Measurements from ENCODE around the gene FOLR3.
A peak's percentile ranks its signal among the peaks of the same experiment; 100 is the strongest.
"Not testable (repeated sequence)": the region's sequence is repeated elsewhere in the genome, so short reads cannot be mapped to it uniquely, and the experiment has no call there.

The FOLR3 gene

DNA sequence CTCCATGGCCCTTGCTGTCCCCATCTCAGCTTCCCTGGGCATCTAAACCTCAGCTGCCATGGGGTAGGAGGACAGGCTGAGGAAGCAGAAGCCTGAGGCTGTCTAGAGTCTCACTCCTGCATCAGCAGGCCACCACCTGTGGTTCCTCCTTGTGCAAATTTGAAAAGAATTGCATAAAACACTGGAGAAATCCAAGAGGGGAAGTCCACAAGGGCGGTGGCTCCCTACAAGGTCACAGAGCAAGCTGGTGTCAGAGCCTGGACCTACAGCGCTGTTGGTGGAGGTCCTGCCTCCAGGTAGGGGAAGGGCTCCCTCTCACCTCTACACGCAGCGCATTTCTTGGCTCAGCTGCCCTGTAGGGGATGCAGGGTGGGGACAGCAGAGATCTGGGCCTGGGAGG is at the start of gene FOLR3:
Gene FOLR3 (plus strand): TSS at position 253 of the 400 bp plus-strand sequence. CDS start 228 bp downstream, outside the sequence.
- not testable (repeated sequence) for DNase-seq

DNA sequence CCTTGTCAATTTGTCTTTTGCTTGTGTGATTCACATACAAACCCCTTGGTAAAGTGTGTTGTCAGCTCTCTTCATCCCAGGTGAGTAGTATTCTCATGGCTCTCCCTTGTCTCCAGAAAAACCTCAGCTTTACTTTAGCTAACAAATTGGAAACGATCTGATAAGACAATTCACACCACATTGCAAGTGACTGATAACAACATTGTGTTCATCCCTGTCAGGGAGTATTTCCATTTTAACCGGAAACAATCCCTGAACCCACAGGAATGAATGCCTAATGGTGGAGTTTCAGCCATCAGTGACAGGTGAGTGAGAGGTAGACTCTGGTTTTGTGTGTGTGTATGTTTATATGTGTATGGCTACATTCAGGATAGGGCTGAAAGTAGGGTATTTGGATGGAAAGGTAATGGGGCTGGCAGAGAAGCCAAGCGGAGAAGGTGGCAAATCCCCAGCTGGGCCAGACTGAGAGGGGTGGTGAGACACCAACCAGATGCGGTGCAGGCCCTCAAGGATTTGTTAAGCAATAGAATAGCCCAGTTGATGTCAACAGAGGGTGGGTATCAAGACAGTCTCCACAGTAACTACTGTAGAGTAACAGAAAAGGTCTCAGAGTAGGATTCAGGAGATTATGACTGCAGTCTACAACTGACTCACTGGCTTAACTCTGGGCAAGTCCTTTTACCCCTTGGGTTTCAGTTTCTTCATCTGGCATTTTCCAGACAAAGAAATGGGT is 47.3 kb upstream of the FOLR3 start:
- DNase-seq = no peak

DNA sequence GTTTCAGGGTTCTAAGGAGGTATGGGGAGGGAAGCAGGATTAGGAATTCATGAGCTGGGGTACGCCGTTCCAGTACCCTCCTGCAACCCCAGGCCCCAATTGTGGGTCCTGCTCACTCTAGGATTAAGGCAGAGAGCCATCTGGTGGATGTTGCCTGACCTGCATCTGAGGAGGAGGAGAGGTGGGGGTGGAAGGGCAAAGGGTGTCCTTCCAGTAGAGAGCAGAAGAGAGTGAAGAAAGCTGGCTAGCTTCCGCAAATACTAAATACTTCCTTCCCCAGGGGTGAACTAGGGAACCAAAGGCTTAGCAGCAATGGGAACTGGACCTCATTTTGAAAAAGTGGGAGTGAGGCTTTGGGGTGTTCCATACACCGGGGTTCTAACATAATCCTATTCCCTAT is 44.2 kb upstream of the FOLR3 start:
- peak; percentile 69 for DNase-seq

DNA sequence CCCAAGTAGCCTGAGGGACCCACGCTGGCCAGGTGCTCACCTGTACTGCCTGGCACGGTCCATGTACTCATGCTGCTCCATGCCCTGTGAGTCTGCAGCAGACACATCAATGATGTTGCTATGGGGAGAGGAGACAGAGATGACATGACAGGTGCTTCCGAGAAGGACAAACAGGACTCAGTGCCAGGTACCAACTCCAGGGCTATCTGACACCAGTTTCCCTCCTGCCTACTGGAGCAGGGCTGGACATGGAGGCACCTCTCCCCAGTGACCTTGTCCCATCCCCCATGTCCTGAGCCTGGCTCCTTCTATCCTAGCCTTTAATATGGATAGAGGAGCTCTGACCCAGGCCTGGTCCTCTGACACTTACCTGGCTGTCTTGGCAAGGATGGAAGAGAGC is 36.8 kb upstream of the FOLR3 start:
- DNase-seq = no peak

DNA sequence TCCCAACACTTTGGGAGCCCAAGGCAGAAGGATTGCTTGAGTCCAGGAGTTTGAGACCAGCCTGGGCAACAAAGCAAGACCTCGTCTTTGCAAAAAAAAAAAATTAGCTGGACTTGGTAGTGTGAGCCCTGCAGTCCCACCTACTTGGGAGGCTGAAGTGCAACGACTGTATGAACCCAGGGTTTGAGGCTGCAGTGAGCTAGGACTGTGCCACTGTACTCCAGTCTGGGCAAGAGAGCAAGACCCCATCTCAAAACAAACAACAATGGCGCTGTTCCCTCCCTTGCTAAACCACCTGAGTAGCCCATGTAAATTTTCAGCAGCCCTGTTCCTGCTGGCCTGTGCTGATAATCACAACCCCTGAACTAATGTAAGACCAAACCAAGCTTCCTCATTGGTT is 35.5 kb upstream of the FOLR3 start:
- DNase-seq = no peak

DNA sequence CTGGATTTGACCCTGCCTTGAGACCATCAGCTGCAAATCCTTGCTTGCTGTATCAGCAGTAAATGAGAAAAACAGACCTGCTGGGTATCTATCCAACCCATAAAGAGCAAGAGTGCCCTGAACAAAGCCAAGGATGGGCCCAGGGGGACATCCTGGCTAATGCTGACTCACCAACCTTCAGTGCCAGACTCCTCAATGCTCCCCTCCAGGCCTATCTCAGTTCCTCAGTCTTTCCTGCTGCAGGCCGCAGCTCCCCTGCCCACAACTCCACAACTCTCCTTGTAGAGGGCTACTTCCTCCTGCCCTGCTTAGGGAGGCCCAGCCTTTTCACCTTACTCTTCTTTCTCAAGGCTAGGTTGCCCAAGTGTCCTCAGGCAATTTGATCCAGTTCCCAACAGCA is 35.1 kb upstream of the FOLR3 start:
- no peak for DNase-seq

DNA sequence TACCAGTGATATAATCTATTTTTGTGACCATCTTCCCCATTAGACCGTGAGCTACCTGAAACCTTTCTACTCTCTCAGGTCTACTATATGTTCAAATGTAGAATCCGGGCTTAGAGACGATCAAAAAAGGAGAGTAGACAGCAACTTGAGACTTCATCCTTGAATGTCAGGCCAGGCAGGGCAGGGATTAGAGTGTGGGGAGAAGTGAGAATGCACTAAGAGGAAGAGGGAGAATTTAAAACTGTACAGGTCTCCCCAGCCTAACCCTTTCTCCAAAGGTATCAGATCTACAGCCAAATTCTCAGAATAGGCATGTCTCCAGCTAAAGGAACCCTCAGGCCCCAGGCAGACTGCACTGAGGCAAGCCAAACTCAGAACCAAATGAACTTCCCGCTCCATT is 33.4 kb upstream of the FOLR3 start:
- no peak for DNase-seq

DNA sequence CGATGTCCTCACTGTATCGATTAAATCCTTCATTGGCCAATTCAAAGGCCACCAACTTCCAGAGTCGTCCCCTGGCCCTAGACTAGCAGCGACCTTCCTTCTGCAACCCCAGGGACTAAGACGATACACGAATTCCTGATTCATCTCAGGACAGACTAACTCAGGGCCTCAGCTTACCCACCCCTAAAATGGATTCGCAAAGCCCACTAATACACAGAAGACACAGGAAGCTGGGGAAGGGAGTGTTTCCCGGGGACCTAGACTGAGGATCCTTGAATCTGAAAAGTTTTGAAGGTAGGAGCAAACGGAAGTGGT is 32.9 kb upstream of the FOLR3 start:
- DNase-seq = no peak

DNA sequence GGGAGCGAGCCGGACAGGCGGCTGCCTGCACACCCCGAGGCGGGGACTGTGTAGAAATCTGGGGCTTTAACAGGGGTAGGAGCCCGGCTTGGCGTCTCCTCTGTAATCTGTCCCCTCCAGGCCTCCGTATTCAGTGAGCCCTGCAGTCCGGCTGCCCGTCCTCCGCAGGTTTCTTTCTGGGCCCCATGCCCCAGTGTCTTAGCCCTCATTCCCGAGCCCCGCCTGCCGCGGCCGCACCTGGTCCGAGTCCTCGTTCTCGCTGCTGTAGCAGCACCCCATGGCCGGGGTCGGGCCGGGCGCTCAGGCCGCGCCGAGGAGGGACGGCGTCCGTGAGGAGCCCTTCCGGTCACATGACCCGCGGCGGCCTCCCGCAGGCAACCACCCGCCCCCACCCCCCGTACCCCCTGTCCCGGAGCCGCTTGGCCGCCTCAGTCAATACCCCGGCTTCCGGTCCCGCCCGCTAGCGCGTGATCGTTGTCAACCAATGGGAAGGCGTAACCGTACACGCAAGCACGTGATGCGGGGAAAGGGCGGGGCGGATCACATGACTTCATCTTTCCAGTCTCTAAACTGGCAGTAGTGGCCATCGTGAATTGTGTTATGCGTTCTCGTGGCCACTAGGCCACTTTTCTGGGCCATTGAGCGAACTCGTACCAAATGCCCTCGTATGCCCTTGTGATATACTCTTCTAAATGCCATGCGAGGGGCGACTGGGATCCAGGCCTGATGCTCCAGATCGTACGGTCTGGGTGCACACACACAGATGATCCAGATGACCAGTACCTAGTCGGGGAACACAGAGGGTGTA is 32.4 kb upstream of the FOLR3 start, which contains the start of gene LAMTOR1:
Gene LAMTOR1 (minus strand): TSS at position 352 of the 808 bp plus-strand sequence. CDS start 73 bp downstream, at position 279.
- peak; percentile 98 for DNase-seq

DNA sequence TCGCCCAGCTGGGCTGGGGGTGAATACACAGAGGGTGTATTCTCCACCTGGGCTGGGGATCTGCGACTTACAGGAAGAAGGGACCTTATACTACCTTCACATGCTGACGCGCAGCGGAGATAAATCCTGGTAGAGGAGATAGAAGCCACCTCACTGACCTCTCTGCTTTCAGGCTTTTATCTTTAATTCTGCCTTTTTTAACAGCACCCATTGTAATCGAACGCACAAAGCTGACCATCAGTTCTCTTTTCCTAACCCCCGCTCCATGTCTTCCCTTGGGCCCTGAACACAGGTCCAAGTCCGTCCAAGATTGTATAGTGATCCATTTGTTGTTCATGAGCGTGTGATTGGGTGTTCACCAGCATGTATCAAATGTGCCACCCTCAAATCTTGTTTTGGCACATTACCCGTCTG is 31.8 kb upstream of the FOLR3 start:
- no peak for DNase-seq

DNA sequence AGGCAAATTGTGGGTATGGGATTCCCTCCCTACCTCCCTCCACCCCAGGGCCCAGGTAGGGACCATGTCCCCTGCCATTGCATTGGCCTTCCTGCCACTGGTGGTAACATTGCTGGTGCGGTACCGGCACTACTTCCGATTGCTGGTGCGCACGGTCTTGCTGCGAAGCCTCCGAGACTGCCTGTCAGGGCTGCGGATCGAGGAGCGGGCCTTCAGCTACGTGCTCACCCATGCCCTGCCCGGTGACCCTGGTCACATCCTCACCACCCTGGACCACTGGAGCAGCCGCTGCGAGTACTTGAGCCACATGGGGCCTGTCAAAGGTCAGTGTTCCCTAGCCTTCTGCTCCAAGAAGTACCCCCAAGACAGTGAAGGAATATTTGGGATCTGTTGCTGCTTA is 29.6 kb upstream of the FOLR3 start, which contains the start of gene TOMT:
Gene TOMT (plus strand): TSS at position 37 of the 400 bp plus-strand sequence. CDS start 28 bp downstream, at position 65.
- DNase-seq = no peak

DNA sequence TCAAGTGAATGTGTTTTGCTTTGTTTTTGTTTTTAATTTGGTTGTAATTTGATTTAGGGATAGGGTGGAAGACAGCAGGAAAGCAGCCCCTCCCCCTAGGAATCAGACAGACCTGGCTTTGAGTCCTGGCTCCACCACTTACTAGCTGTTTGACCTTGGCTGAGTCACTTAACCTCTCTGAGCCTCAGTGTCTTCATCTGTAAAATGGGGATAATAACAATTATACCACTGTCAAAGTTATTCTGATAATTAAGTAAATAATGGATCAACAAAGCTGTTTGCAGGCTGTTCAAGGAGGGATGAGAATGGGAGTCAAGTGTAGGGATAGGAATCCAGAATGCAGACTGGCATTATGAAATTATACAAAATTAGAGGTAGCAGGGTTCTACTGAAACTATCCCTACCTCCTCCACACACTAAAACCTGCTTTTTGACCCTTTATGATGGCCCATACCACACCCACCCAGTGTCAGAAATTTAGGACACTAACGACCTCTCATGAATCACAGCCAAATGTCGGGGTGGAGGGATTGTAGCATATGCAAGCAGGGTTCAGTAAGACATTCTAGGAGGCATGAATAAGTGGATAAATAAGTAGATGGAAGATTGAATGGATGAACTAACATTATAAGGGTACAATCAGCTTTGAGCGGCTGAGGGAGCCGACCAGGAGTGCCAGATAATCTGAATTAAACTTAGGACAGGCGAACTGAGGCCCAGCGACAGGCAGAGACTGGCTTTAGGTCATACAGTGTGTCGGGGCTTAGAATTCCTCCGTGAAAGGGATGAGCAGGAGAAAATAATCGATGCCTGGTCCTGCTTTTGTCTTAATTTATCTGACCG is 24.0 kb upstream of the FOLR3 start:
- no peak for DNase-seq

DNA sequence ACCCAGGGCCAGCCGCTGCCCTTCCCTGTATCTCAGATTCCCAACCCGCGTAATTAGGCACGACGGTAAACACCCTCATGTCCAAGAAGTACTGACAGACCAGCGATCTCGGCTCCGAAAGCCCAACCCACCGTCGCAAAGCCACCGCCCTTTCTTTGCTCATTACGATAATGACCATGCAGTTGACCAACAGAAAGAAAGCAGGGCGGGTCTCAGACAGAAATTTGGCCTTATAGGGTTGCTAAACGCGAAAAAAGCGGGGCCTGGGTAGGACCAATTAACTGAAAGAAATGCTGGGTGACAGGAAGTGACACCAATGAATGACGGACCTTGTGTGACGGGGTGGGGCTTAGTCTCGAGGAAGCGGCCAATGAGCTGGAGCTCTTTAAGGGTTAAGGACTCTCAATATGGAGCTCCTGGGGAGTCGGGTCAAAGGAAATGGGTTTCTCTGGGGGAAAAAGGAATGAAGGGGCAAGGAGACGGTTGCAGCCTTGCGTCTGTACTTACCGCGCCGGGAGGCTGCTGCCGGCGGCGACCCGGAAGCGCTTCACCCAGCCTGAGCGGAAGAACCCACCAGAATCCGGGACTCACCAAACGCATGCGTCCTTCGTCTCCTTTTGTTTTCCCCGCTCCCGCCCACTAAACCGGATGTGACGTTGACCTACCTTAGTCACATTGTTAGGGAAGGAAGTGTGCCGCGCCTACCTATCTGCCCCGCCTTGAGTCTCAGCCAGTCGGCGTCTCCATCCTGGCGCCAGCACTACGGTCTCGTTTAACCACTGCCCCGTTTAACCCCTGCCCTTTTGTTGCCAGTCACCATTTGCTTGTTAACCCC is 23.2 kb upstream of the FOLR3 start, which contains the start of gene ANAPC15:
Gene ANAPC15 (minus strand): TSS at position 553 of the 835 bp plus-strand sequence. CDS start 1,419 bp downstream, outside the sequence.
- DNase-seq = peak; percentile 97

DNA sequence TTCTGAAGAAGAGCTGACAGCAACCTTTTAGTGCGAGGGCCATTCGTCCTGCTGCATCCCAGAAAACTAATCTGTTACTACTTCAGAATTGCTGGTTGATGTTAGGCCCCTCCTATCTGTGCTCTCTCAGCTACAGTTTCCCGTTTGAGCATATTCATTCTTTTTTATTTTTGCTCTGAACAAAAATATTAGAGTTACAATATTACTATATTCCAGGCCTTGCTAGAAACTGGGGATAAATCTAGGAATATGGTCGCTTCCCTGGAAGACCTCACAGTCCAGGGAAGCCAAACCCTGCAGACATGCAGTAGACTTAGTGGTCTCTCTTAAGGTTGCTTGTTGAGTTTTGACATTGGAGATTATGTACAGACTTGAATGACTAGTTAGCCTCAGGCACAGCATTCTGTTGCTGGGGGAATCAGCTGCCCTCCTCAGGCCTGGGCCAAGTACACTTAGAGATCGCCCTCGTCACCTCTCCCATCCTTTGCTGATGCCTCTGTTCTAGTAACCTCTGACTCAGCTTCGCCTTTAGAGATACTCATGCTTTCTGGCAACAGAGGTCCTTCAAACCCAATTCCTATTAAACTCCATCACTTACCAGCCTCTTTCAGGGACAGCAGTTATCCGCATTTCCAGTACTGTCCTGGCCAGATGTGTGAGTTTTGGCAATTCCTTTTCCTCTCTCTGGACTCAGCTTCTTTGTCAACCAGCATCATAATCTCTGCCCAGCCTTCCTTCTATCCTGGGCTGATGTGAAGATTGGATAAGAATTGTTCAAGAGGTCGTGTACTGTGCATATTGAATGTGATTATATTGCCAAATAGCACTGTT is 22.3 kb upstream of the FOLR3 start:
- DNase-seq = no peak

DNA sequence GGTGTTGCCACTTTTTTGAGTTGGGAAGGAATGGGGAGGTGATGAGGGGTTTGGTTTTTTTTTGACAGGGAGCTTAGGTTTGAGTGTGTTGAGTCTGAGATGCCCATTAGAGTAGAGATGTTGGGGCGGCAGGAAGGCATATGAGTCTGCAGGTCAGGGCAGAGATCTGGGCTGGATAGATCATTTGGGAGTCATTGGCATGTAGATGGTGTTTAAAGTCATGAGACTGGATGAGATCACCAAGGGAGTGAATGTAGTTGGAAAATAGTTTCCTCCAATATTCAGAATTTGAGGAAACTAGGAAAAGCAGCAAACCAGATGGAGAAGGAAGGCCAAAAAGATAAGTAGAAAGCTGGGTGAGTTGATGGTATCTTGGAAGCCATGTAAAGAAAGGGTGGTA is 21.0 kb upstream of the FOLR3 start:
- DNase-seq = no peak

DNA sequence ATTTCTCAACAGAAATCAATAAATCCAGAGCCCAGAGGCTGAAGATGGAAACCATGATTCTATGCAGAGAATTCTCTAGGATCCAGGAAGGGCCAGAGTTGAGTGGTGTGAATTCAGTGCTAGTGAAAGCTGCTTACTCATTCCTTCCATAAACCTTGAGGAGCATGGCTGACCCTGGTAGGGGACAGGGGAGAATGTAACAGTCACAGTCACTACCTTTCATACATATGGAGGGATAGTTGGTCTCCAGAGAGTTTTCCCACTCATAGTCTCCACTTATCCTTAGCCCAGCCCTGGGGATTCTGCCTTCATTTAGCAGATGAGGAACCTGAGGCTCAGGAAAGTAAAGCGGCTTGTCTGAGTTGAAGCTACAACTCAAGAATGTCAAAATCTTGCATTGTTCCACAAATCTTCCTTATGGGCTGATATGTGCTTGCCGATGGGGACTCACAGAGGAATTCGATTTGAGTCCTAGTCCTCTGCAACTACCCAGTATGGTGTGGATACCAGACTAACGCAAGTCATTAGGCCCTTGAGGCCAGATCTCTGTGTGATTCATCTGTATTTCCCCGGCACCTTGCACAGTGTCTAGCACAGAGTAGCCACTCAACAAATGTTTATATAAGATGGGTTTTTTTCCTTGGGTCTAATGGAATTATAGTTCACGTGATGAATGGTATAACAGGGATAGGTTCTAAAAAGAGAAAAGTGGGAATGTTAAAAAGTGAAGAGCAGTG is 19.3 kb upstream of the FOLR3 start:
- DNase-seq = no peak

DNA sequence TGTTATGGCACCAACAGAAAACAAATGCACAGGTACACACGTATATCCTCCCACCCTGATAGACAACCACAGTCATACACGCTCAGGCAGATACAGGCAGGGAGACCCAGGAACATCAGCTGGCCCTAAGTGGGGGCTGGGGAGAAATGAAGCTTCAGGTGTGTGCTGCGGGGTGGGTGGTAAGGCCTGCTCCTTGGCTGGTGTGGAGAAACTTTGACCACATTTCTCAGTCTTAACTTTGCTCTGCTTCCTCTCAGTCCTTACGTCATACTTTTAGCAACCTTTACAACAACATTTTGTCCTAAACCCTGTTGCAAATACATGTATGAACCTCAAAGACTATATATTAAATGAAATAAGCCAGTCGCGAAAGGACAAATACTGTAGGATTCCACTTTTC is 16.3 kb upstream of the FOLR3 start:
- DNase-seq = no peak

DNA sequence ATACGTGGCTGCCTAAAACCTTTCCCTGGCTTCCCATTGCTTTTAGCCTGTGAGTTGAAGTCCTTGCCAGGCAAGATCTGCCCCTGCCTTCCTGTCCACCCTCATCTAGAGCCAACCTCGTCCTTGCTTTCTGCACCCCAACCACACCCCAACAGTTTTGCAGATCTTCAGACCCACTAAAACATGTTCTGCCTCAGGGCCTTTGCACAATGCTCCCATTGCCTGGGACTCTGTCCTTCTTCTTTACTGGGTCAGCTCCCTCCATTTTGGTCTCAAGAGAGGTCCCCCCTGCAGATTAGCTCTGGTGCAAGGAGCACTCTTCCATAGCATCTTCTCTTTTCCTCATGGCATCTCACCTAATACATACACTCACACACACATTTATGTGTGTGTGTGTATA is 14.6 kb upstream of the FOLR3 start:
- no peak for DNase-seq

DNA sequence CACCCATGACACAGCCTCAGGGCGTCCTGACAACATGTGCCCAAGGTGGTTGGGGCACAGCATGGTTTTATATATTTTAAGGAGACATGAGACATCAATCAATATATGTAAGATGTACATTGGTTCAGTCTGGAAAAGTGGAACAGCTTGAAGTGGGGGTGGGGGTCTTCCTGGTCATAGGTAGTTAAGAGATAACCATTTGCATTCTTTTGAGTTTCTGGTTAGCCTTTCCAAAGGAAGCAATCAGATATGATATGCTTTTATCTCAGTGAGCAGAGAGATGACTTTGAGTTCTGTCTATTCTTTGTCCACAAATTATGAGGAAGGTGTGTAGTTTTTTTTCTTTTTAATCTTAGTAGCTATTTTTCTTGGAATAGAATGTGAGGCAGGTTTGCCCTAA is 12.9 kb upstream of the FOLR3 start:
- no peak for DNase-seq

DNA sequence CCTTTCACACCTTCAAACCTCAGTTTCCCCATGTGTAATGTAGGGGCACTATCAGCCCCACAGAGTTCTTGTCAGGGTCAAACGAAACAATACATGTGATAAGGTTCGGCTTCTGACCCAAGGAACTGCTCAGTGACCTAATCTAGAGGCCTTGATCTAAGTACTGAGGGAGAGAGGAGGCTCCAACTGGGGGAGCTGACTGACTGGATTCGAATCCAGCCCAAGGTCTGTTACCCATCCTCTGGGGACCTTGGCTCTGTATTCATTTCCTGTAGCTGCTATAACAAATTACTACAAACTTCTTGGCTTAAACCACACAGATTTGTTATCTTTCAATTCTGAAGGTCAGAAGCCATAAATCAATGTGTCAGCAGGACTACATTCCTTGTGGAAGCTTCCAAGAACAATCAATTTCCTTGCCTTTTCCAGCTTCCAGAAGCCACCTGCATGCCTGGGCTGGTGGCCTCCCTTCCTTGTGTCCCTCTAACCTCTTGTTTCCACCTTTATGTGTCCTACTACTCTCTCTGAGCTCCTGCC is 12.3 kb upstream of the FOLR3 start:
- no peak for DNase-seq
